Duodenal mucosa (tissue), 2 donors: ENCODE results near the gene OGA.

Source experiments
- H3K27ac ChIP-seq: one replicate; pipeline ENCODE4 v1.7.0; 2013; ENCODE audit warnings: low read depth, low read length
- H3K27me3 ChIP-seq, 2 donors: one replicate each; pipeline ENCODE4 v1.7.0; 2013; ENCODE audit warnings: low read length in 2 of 2, control low read depth in 1 of 2; ENCODE audit not compliant: insufficient read depth in 2 of 2, control insufficient read depth in 1 of 2
- H3K36me3 ChIP-seq, 2 donors: one replicate each; pipeline ENCODE4 v1.7.0; 2013; ENCODE audit warnings: low read length in 2 of 2, control low read depth in 1 of 2; ENCODE audit not compliant: insufficient read depth in 2 of 2, control insufficient read depth in 1 of 2
- H3K4me1 ChIP-seq, 2 donors: one replicate each; pipeline ENCODE4 v1.7.0; 2013; ENCODE audit warnings: low read length in 2 of 2, control low read depth in 1 of 2; ENCODE audit not compliant: insufficient read depth in 2 of 2, control insufficient read depth in 1 of 2
- H3K4me3 ChIP-seq, 2 donors: one replicate each; pipeline ENCODE4 v1.7.0; 2013; ENCODE audit warnings: low read length in 2 of 2, low read depth in 1 of 2
- H3K9ac ChIP-seq, 2 donors: one replicate each; pipeline ENCODE4 v1.7.0; 2013; ENCODE audit warnings: low read length in 2 of 2, low read depth in 1 of 2
- H3K9me3 ChIP-seq, 2 donors: one replicate each; pipeline ENCODE4 v1.7.0; 2013; ENCODE audit warnings: low read length in 2 of 2, control low read depth in 1 of 2; ENCODE audit not compliant: control insufficient read depth in 1 of 2

OGA gene

DNA sequence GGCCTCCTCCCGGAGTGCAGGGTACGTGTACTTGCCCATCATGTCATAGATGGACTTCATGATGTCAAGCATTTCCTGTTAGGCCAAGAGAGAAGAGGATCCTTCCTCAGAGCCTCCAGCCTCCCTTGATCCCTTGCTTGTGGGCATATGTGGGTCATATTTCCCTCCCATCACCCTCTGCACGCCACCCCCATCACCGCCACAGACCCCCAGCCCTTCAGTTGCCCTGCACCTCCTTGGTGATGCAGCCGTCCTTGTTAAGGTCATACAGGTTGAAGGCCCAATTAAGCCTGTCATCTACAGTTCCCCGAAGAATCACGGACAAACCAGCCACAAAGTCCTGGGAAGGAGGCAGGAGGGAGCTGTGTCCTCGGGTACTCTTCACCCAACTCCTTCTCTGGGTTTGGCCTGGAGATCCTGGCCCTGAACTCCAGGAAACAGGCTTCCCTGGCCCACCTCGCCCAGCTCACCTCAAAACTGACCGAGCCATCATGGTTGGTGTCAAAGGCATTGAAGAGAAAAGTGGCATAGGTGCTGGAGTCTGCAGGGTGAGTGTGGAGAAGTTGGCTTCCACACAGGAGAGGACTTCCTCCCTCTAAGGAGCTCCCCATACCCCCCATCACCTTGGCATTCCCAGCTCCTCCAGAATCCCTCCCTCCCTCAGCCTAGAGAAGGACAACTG lies 9.8 kb upstream of the OGA start:
- Histone ChIP-seq H3K9me3 (no peaks in the 10 kb centered on the region), H3K27me3 (no peaks in the 10 kb centered on the region), H3K36me3 (peaks cover 0 to 9% of the 10 kb centered on the region in 2 donors), H3K9ac (no peak overlapping the region), H3K27ac (no peak overlapping the region), H3K4me3 (no peak overlapping the region), H3K4me1 (peaks cover 15 to 20% of the 10 kb centered on the region in 2 donors)

- peaks cover 15 to 20% of the 10 kb centered on the region in 2 donors for H3K4me1 ChIP-seq
- H3K27ac ChIP-seq = no peak overlapping the region
- H3K9ac ChIP-seq = no peak overlapping the region
- H3K4me3 ChIP-seq = no peak overlapping the region
- no peaks in the 10 kb centered on the region for H3K9me3 ChIP-seq
- H3K36me3 ChIP-seq = peaks cover 0 to 9% of the 10 kb centered on the region in 2 donors
- H3K27me3 ChIP-seq = no peaks in the 10 kb centered on the region
Observed at GRCh38 chr10:101826852-101827434, 8.7 kb upstream of the OGA start.

- Histone ChIP-seq H3K9ac (no peak overlapping the region), H3K27me3 (no peaks in the 10 kb centered on the region), H3K4me3 (no peak overlapping the region), H3K27ac (no peak overlapping the region), H3K36me3 (peaks cover 0 to 9% of the 10 kb centered on the region in 2 donors), H3K9me3 (no peaks in the 10 kb centered on the region), H3K4me1 (peaks cover 0 to 4% of the 10 kb centered on the region in 2 donors)
Observed at GRCh38 chr10:101824736-101825135, 6.5 kb upstream of the OGA start.

- H3K4me3 ChIP-seq = peak overlapping the region; percentile 86 to 87
- H3K9ac ChIP-seq = peak overlapping the region; percentile 63 to 93
- H3K36me3 ChIP-seq = no peaks in the 10 kb centered on the region
- no peaks in the 10 kb centered on the region for H3K9me3 ChIP-seq
- peaks cover 16 to 33% of the 10 kb centered on the region in 2 donors for H3K4me1 ChIP-seq
- peak overlapping the region; percentile 80 for H3K27ac ChIP-seq
- no peaks in the 10 kb centered on the region for H3K27me3 ChIP-seq
Observed at GRCh38 chr10:101818872-101819633, 809 bp upstream of the OGA start.

DNA sequence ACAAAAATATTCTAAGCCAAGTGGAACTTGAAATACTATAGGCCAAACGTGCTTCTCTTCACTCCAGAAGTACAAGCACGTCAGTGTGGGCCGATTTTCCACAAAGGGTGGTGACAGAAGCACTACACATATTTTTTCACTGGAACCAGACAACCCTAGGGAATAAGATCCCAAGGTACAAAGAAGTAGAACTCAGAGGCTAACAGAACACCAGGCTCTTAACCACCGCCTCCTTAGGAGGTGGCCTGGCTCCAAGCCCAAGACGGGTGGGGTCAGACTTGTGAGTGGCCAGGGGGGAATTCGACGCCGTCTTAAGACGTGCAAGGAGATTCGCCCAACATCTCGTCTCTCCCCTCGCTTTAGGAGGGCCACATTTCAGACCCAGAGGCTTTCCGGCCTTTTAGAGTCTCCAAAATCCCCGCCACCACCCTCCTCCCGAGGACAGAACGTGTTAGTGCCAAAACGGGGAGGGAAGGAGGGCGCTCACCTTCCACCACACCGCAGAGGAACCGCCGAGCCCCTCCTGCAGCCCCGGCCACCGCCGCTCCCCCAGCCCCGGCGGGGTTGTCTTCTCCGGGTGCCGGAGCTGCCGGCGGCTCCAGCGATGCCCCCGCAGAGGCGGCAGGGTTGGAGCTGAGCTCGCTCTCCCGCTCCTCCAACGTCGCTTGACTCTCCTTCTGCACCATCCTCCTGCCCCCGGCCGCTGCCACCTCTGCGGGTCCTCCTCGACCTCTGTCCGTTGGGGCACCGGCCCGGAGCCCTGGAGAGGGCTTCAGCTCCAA lies 716 bp downstream of the OGA start:
- H3K9ac ChIP-seq = peak overlapping the region; percentile 90 to 93
- peak overlapping the region; percentile 88 for H3K27ac ChIP-seq
- peaks cover 16 to 33% of the 10 kb centered on the region in 2 donors for H3K4me1 ChIP-seq
- peaks cover 5 to 7% of the 10 kb centered on the region in 2 donors for H3K36me3 ChIP-seq
- H3K9me3 ChIP-seq = no peaks in the 10 kb centered on the region
- no peaks in the 10 kb centered on the region for H3K27me3 ChIP-seq
- peak overlapping the region; percentile 86 to 87 for H3K4me3 ChIP-seq

- H3K36me3 ChIP-seq = peaks cover 10 to 13% of the 10 kb centered on the region in 2 donors
- no peak overlapping the region for H3K27ac ChIP-seq
- H3K9ac ChIP-seq = peak overlapping the region; percentile 90 to 93
- H3K9me3 ChIP-seq = no peaks in the 10 kb centered on the region
- H3K4me1 ChIP-seq = peaks cover 16 to 33% of the 10 kb centered on the region in 2 donors
- peak overlapping the region; percentile 86 to 87 for H3K4me3 ChIP-seq
- H3K27me3 ChIP-seq = no peaks in the 10 kb centered on the region
Observed at GRCh38 chr10:101816913-101817336, 1.3 kb downstream of the OGA start.

DNA sequence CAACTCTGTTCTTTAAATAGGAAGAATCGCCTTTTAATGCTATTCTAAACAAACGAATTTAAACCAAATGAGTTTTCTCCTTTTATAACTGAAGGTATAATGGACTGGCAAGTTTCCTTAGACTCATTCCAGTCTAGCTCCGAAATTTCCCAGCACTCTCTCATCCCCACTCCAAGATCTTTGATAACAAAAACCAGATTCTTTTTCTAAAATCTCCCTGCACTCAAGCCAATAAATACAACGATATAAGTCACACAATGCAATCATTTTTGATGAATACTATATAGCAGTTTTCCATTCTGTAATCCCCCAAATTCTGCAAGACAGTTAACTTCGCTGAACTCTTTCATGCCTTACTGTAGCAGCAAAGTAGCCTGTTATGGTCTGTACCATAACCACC lies 1.9 kb downstream of the OGA start:
- Histone ChIP-seq H3K4me1 (peaks cover 16 to 33% of the 10 kb centered on the region in 2 donors), H3K9ac (peak overlapping the region; percentile 90 to 93), H3K4me3 (peak overlapping the region; percentile 86 to 87), H3K9me3 (no peaks in the 10 kb centered on the region), H3K27ac (no peak overlapping the region), H3K27me3 (no peaks in the 10 kb centered on the region), H3K36me3 (peaks cover 12 to 16% of the 10 kb centered on the region in 2 donors)

GRCh38 chr10:101814466-101815071 lies 3.7 kb downstream of the OGA start:
- Histone ChIP-seq H3K4me3 (peak overlapping the region; percentile 86 to 87), H3K36me3 (peaks cover 12 to 31% of the 10 kb centered on the region in 2 donors), H3K27me3 (no peaks in the 10 kb centered on the region), H3K9me3 (no peaks in the 10 kb centered on the region), H3K4me1 (peaks cover 16 to 29% of the 10 kb centered on the region in 2 donors), H3K27ac (no peak overlapping the region), H3K9ac (no peak overlapping the region)

DNA sequence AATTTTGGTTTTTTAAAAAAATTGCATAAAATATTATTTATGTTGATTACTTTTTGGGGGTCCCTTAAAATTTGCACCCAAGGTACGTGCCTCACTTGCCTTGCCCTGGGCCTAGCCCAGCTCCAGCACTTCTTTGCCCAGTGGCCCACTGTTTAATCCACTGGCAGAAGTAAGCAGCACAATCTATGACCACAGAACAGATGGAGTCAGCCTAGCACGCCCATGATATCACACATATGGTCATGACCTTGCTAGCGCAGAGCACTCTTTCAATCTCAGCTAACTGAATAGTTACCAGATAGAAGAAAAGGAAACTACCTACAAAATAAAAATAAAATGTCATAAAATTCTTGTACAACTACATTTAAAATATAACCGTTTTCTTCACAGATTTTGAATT lies 5.6 kb downstream of the OGA start:
- Histone ChIP-seq H3K4me3 (no peak overlapping the region), H3K27me3 (no peaks in the 10 kb centered on the region), H3K27ac (no peak overlapping the region), H3K9me3 (no peaks in the 10 kb centered on the region), H3K9ac (no peak overlapping the region), H3K4me1 (peaks cover 7 to 20% of the 10 kb centered on the region in 2 donors), H3K36me3 (peaks cover 26 to 49% of the 10 kb centered on the region in 2 donors)
